GM13976 (cell line): ENCODE data around the gene SIX3.
A peak's percentile ranks its signal among the peaks of the same experiment; 100 is the strongest.

Source experiments
- DNase-seq: peaks from one replicate; pipeline ENCODE4 v3.0.0; 2012; ENCODE audit warnings: low spot score
- CTCF ChIP-seq: IDR thresholded peaks from 2 replicates; pipeline ENCODE4 v1.5.1; 2012; ENCODE audit warnings: borderline replicate concordance, mild to moderate bottlenecking; ENCODE audit not compliant: insufficient read depth; ENCODE audit errors: extremely low read depth, missing control alignments, control extremely low read depth
- in situ Hi-C: fragments of 300-500 bp; cut with MboI; formaldehyde crosslinking; loops from one replicate; pipeline ENCODE4 v1.12.0; 2022; ENCODE audit warnings: low sequenced_read_pairs, mixed read lengths, inconsistent platforms; ENCODE audit not compliant: unreplicated experiment

SIX3 gene

GRCh38 chr2:44934038-44934982 is 7.2 kb upstream of the SIX3 start:
- TF ChIP-seq CTCF, result no peak
- in situ Hi-C loops, result no loop called here
- DNase-seq, result no peak

GRCh38 chr2:44934983-44935728 is 6.3 kb upstream of the SIX3 start:
- no peak for TF ChIP-seq CTCF
- in situ Hi-C loops, result no loop called here
- DNase-seq, result peak; percentile 46

- TF ChIP-seq CTCF, result no peak
- no peak for DNase-seq
- in situ Hi-C loops, result no loop called here
Measured at GRCh38 chr2:44935729-44936098, 5.8 kb upstream of the SIX3 start.

- in situ Hi-C loops, result no loop called here
Measured at GRCh38 chr2:44936275-44936674, 5.2 kb upstream of the SIX3 start.

GRCh38 chr2:44936715-44937687 is 4.5 kb upstream of the SIX3 start:
- no peak for TF ChIP-seq CTCF
- no peak for DNase-seq
- in situ Hi-C loops, result no loop called here

More at GRCh38 chr2:44936275-44936674, 5.2 kb upstream of the SIX3 start:
- TF ChIP-seq CTCF, result no peak
- DNase-seq, result no peak
